NB4 (cell line): Measurements from ENCODE around the gene HACL1.

Experiments used
- CTCF ChIP-seq: IDR thresholded peaks from one replicate; pipeline ENCODE4 v1.5.1; 2012; ENCODE audit warnings: low read depth, low read length
- MYC ChIP-seq: IDR thresholded peaks from 2 replicates; pipeline ENCODE4 v1.6.1; 2011; ENCODE audit warnings: low read depth, low read length
- POLR2A ChIP-seq: IDR thresholded peaks from 2 replicates; pipeline ENCODE4 v1.6.1; 2011; ENCODE audit warnings: mild to moderate bottlenecking; ENCODE audit not compliant: insufficient read length; ENCODE audit errors: extremely low read depth

GRCh38 chr3:15520185-15520584 is 81.2 kb downstream of the HACL1 start:
- TF ChIP-seq CTCF (no peak), POLR2A (no peak), MYC (no peak)
